H1 (cell line): ENCODE data around the gene CCDC47. TPM values are rescaled to one million over a fixed set of nuclear protein-coding genes. Genes with fewer than 3 reads are reported as not detected.
"Not testable (repeated sequence)": the region's sequence is repeated elsewhere in the genome, so short reads cannot be mapped to it uniquely, and the experiment has no call there.

Experiments
- CTCF ChIA-PET: fragments of 300-600 bp; sonication (Branson Sonifier 250); formaldehyde crosslinking; loops from one replicate; lab custom pipeline; 2021; ENCODE audit not compliant: partially characterized antibody; lab: Charles Lee
- POLR2A ChIA-PET: fragments of 300-600 bp; sonication (Branson Sonifier 250); formaldehyde crosslinking; loops from one replicate; lab custom pipeline; 2021; ENCODE audit warnings: inconsistent platforms; ENCODE audit not compliant: partially characterized antibody; lab: Charles Lee
- DNase-seq, 2 experiments: peaks; one replicate each; pipeline versions ENCODE4 v3.0.0 to v3.0.0-alpha.2; 2010 to 2022; ENCODE audit warnings: low spot score in 2 of 2, low read depth in 1 of 2, mixed read lengths in 1 of 2
- FAIRE-seq: peaks from 2 replicates; lab custom pipeline; 2011; peaks lifted over from hg19 to GRCh38; lab: Jason Lieb, UNC
- H2AFZ ChIP-seq: 2 replicates; pipeline ENCODE4 v1.8.1; 2012; ENCODE audit warnings: low read length, inconsistent platforms
- H2AK5ac ChIP-seq: 2 replicates; pipeline ENCODE4 v1.6.1; 2013; ENCODE audit warnings: low read depth, low read length
- H2BK120ac ChIP-seq: replicated peaks from 2 replicates; pipeline ENCODE3; 2013; ENCODE audit warnings: low read depth, low read length, inconsistent platforms
- H2BK12ac ChIP-seq: 2 replicates; pipeline ENCODE4 v1.6.1; 2013; ENCODE audit warnings: low read depth, low read length
- H2BK15ac ChIP-seq: 2 replicates; pipeline ENCODE4 v1.6.1; 2013; ENCODE audit warnings: low read length
- H2BK20ac ChIP-seq: 2 replicates; pipeline ENCODE4 v1.6.1; 2013; ENCODE audit warnings: low read length
- H2BK5ac ChIP-seq: 2 replicates; pipeline ENCODE4 v1.6.1; 2013; ENCODE audit warnings: low read depth, low read length
- H3K14ac ChIP-seq: 2 replicates; pipeline ENCODE4 v1.6.1; 2013; ENCODE audit warnings: inconsistent platforms; ENCODE audit not compliant: insufficient read length
- H3K18ac ChIP-seq: 2 replicates; pipeline ENCODE4 v1.6.1; 2013; ENCODE audit warnings: low read length; ENCODE audit errors: extremely low read depth
- H3K23ac ChIP-seq: 2 replicates; pipeline ENCODE4 v1.6.1; 2013; ENCODE audit warnings: inconsistent platforms; ENCODE audit not compliant: insufficient read length
- H3K23me2 ChIP-seq: 2 replicates; pipeline ENCODE4 v1.6.1; 2013; ENCODE audit warnings: low read depth, low read length
- H3K27ac ChIP-seq: 2 replicates; pipeline ENCODE4 v1.6.1; 2011; ENCODE audit warnings: low read depth, low read length, inconsistent platforms
- H3K27me3 ChIP-seq, 4 experiments: replicated peaks in 1 of 4; 1 replicate in 1 of 4; 2 replicates in 3 of 4; pipeline versions ENCODE4 v1.6.1 to v1.8.1; 2011 to 2013; ENCODE audit warnings: low read length in 3 of 4, mild to moderate bottlenecking in 3 of 4, inconsistent platforms in 2 of 4, mixed read lengths in 2 of 4, moderate library complexity in 1 of 4; ENCODE audit not compliant: control insufficient read depth in 3 of 4, insufficient read depth in 3 of 4; ENCODE audit errors: extremely low read depth in 1 of 4
- H3K36me3 ChIP-seq, 4 experiments: 2 replicates each; pipeline versions ENCODE4 v1.6.1 to v1.8.1; 2011 to 2013; ENCODE audit warnings: mild to moderate bottlenecking in 4 of 4, low read length in 3 of 4, moderate library complexity in 2 of 4, control low read depth in 1 of 4, inconsistent platforms in 1 of 4; ENCODE audit not compliant: insufficient read depth in 4 of 4, control insufficient read depth in 2 of 4
- H3K4ac ChIP-seq: replicated peaks from 2 replicates; pipeline ENCODE3; 2013; ENCODE audit warnings: low read length, low read depth, mixed read lengths, inconsistent platforms; ENCODE audit not compliant: insufficient read length
- H3K4me1 ChIP-seq, 4 experiments: replicated peaks in 1 of 4; 1 replicate in 1 of 4; 2 replicates in 3 of 4; pipeline versions ENCODE4 v1.6.1 to v1.8.1; 2011 to 2013; ENCODE audit warnings: low read length in 3 of 4, inconsistent platforms in 2 of 4, mixed read lengths in 1 of 4; ENCODE audit not compliant: insufficient read depth in 4 of 4, control insufficient read depth in 3 of 4
- H3K4me2 ChIP-seq, 2 experiments: 2 replicates each; pipeline versions ENCODE4 v1.6.1 to v1.8.1; 2011 to 2013; ENCODE audit warnings: low read depth in 2 of 2, low read length in 2 of 2, control low read depth in 1 of 2, inconsistent platforms in 1 of 2, mild to moderate bottlenecking in 1 of 2; ENCODE audit not compliant: insufficient read depth in 1 of 2
- H3K4me3 ChIP-seq, 4 experiments: fragments of 200-600, 300-600 bp in 1 of 4; sonication (generic), shearing (Covaris generic), sonication (Bioruptor Twin) in 1 of 4; 2 replicates each; pipeline versions ENCODE4 v1.5.1 to v1.8.1; 2011 to 2016; ENCODE audit warnings: low read length in 4 of 4, low read depth in 3 of 4, control low read depth in 2 of 4, inconsistent platforms in 2 of 4, mild to moderate bottlenecking in 2 of 4, mixed read lengths in 1 of 4, moderate library complexity in 1 of 4; ENCODE audit not compliant: insufficient read depth in 2 of 4; ENCODE audit errors: extremely low read depth in 1 of 4
- H3K56ac ChIP-seq: replicated peaks from 2 replicates; pipeline ENCODE3; 2013; ENCODE audit warnings: low read depth, mild to moderate bottlenecking, mixed read lengths, low read length, inconsistent platforms; ENCODE audit not compliant: insufficient read length
- H3K79me1 ChIP-seq: 2 replicates; pipeline ENCODE4 v1.6.1; 2013; ENCODE audit warnings: low read depth, low read length, control low read depth
- H3K79me2 ChIP-seq, 2 experiments: 2 replicates each; pipeline versions ENCODE4 v1.6.1 to v1.8.1; 2012 to 2013; ENCODE audit warnings: low read length in 2 of 2, mild to moderate bottlenecking in 2 of 2, inconsistent platforms in 1 of 2; ENCODE audit not compliant: insufficient read depth in 2 of 2, control insufficient read depth in 1 of 2
- H3K9ac ChIP-seq, 4 experiments: replicated peaks in 1 of 4; 1 replicate in 1 of 4; 2 replicates in 3 of 4; pipeline versions ENCODE4 v1.6.1 to v1.8.1; 2011 to 2013; ENCODE audit warnings: low read depth in 3 of 4, low read length in 3 of 4, control low read depth in 2 of 4, mild to moderate bottlenecking in 2 of 4, moderate library complexity in 2 of 4, inconsistent platforms in 1 of 4; ENCODE audit errors: extremely low read depth in 1 of 4
- H3K9me3 ChIP-seq, 2 experiments: 2 replicates each; pipeline versions ENCODE4 v1.6.1 to v1.8.1; 2012 to 2013; ENCODE audit warnings: mild to moderate bottlenecking in 2 of 2, moderate library complexity in 2 of 2, control low read depth in 1 of 2, inconsistent platforms in 1 of 2, low read depth in 1 of 2, low read length in 1 of 2, mixed read lengths in 1 of 2; ENCODE audit not compliant: insufficient read depth in 2 of 2
- H4K20me1 ChIP-seq, 2 experiments: replicated peaks in 1 of 2; 2 replicates each; pipeline versions ENCODE3 to v1.8.1; 2011 to 2013; ENCODE audit warnings: inconsistent platforms in 2 of 2, low read length in 2 of 2, mild to moderate bottlenecking in 1 of 2; ENCODE audit not compliant: insufficient read depth in 2 of 2, control insufficient read depth in 1 of 2
- H4K5ac ChIP-seq: 2 replicates; pipeline ENCODE4 v1.6.1; 2013; ENCODE audit warnings: low read length, low read depth, mixed read lengths, inconsistent platforms; ENCODE audit not compliant: insufficient read length
- H4K8ac ChIP-seq: 2 replicates; pipeline ENCODE4 v1.8.0; 2013; ENCODE audit warnings: mild to moderate bottlenecking, moderate library complexity, low read length, inconsistent platforms; ENCODE audit not compliant: insufficient read depth; ENCODE audit errors: extremely low read depth
- H4K91ac ChIP-seq: replicated peaks from 2 replicates; pipeline ENCODE3; 2013; ENCODE audit warnings: low read length, mixed read lengths, inconsistent platforms; ENCODE audit not compliant: insufficient read length
- WGBS, 2 experiments: shearing (Covaris generic) in 1 of 2; methylation state at CpG; one replicate each; pipeline versions ENCODE4 v1.1.6 to v1.1.7; 2013 to 2015; ENCODE audit warnings: low lambda C conversion rate in 2 of 2, mixed read lengths in 2 of 2, inconsistent platforms in 1 of 2, low coverage in 1 of 2, missing lambda C conversion rate in 1 of 2; ENCODE audit not compliant: insufficient replicate concordance in 2 of 2, insufficient coverage in 1 of 2, insufficient read length in 1 of 2; ENCODE audit errors: extremely low coverage in 1 of 2, missing lambda C conversion rate in 1 of 2; 5-methylcytosine and 5-hydroxymethylcytosine counted together
- polyA plus RNA-seq, 7 experiments: library from polyadenylated mRNA; depleted of rRNA in 3 of 7; stranded (reverse) in 5 of 7; unstranded in 2 of 7; fragments of >200 nt in 5 of 7; fragments of 200-250 nt in 2 of 7; gene quantifications; 1 replicate in 5 of 7; 2 replicates in 1 of 7; 4 replicates in 1 of 7; pipeline versions ENCODE4 v1.2.1 to v1.2.3, GENCODE V29; 2011 to 2013; ENCODE audit warnings: missing spikeins in 2 of 7, mixed read lengths in 2 of 7
- total RNA-seq: library from RNA; stranded (reverse); fragmentation: NEBNext Ultra II Directional; extraction: Animal tissue kit (Norgen Biotek cat#: 25700); gene quantifications from 2 replicates; pipeline ENCODE4 v1.2.1, GENCODE V29; 2021

Gene CCDC47
- total and polyA plus RNA-seq, 2 of the 8 experiments (the other 6 are each of a cell fraction or from before 2014, with no cell fraction given), result 21.2 to 83.1 TPM

- DNase-seq, H3K4me1 ChIP-seq, H4K5ac ChIP-seq, H3K79me1 ChIP-seq, H3K4me3 ChIP-seq, H3K27ac ChIP-seq, H3K4ac ChIP-seq, H4K20me1 ChIP-seq, H2BK5ac ChIP-seq, H4K8ac ChIP-seq, H3K18ac ChIP-seq, H3K79me2 ChIP-seq, H2BK15ac ChIP-seq, H2AFZ ChIP-seq, H3K4me2 ChIP-seq, FAIRE-seq, H2AK5ac ChIP-seq, H2BK12ac ChIP-seq, H4K91ac ChIP-seq, H3K14ac ChIP-seq, H3K27me3 ChIP-seq, H3K9ac ChIP-seq, H3K23ac ChIP-seq, H3K36me3 ChIP-seq, H2BK120ac ChIP-seq, H2BK20ac ChIP-seq, H3K23me2 ChIP-seq, H3K56ac ChIP-seq, H3K9me3 ChIP-seq: not testable (repeated sequence)
- POLR2A ChIA-PET, result interaction anchor here (1.2 to 1.5 kb wide), 2 partner anchors 16 to 20 kb away, joined by 3 to 6 read pairs; no protein-coding TSS in a partner anchor
- CTCF ChIA-PET, result interaction anchor here (0.5 to 3.0 kb wide), 3 partner anchors 10 to 37 kb away, joined by 3 to 19 read pairs (median 5); no protein-coding TSS in a partner anchor
- WGBS, 2 experiments, result 100% methylated on average over 4 of the region's 5 CpGs; no CpG with 5 or more reads in 1 of the 2 experiments
Observed at GRCh38 chr17:63720194-63720593, 53.2 kb downstream of the CCDC47 start.
